WTC11 (cell line): ENCODE results near the gene HMCN1. TPM values are rescaled to one million over a fixed set of nuclear protein-coding genes. Genes with fewer than 3 reads are reported as not detected.

Experiments used
- ATAC-seq: fragments of 200-7000 bp; cut with Tn5 transposase; 2 replicates; pipeline ENCODE4 v1.10.0; 2021; ENCODE audit warnings: mild to moderate bottlenecking, moderate library complexity
- CTCF ChIA-PET: fragments of 300-600 bp; sonication (Branson Sonifier 250); formaldehyde crosslinking; loops from one replicate; lab custom pipeline; 2021; ENCODE audit warnings: antibody characterized with exemption; lab: Charles Lee
- POLR2A ChIA-PET: fragments of 350-600 bp; sonication (Branson Sonifier 250); formaldehyde crosslinking; loops from one replicate; lab custom pipeline; 2021; ENCODE audit warnings: antibody characterized with exemption; lab: Charles Lee
- DNase-seq: peaks from one replicate; pipeline ENCODE4 v3.0.0; 2021; ENCODE audit warnings: low spot score
- H3K27ac Mint-ChIP-seq: 2 replicates; pipeline ENCODE4 v1.8.0; 2021; ENCODE audit warnings: mixed read lengths
- H3K27me3 Mint-ChIP-seq: 2 replicates; pipeline ENCODE4 v1.8.0; 2021; ENCODE audit warnings: low read depth, mild to moderate bottlenecking, moderate library complexity, mixed read lengths
- H3K36me3 Mint-ChIP-seq: 2 replicates; pipeline ENCODE4 v1.8.0; 2021; ENCODE audit warnings: mixed read lengths
- H3K4me1 Mint-ChIP-seq: 2 replicates; pipeline ENCODE4 v1.8.0; 2022; ENCODE audit warnings: mixed read lengths
- H3K4me3 Mint-ChIP-seq: 2 replicates; pipeline ENCODE4 v1.8.0; 2021; ENCODE audit warnings: mild to moderate bottlenecking, moderate library complexity, mixed read lengths
- H3K9me3 Mint-ChIP-seq: 2 replicates; pipeline ENCODE4 v1.8.0; 2021; ENCODE audit warnings: mixed read lengths
- CREM ChIP-seq: sonication (generic); formaldehyde crosslinking; IDR thresholded peaks from 2 replicates; pipeline ENCODE4 v1.8.1; 2022; ENCODE audit warnings: mild to moderate bottlenecking, missing genetic modification reagents, moderate library complexity
- CTCF ChIP-seq: fragments of 200-600 bp; IDR thresholded peaks from 2 replicates; pipeline ENCODE4 v1.8.0; 2022; ENCODE audit warnings: antibody characterized with exemption
- ETV6 ChIP-seq: sonication (generic); formaldehyde crosslinking; IDR thresholded peaks from 2 replicates; pipeline ENCODE4 v1.8.1; 2022; ENCODE audit warnings: mild to moderate bottlenecking, missing genetic modification reagents
- MAX ChIP-seq: sonication (generic); formaldehyde crosslinking; IDR thresholded peaks from 2 replicates; pipeline ENCODE4 v1.8.0; 2022; ENCODE audit warnings: mild to moderate bottlenecking, missing genetic modification reagents
- NR1H2 ChIP-seq: sonication (generic); formaldehyde crosslinking; IDR thresholded peaks from 2 replicates; pipeline ENCODE4 v1.9.0; 2021; ENCODE audit warnings: mild to moderate bottlenecking, moderate library complexity, missing genetic modification reagents
- PREB ChIP-seq: sonication (generic); formaldehyde crosslinking; IDR thresholded peaks from 2 replicates; pipeline ENCODE4 v1.8.1; 2022; ENCODE audit warnings: mild to moderate bottlenecking, missing genetic modification reagents, moderate library complexity, borderline replicate concordance
- PRRX2 ChIP-seq: fragments of 250-450 bp; sonication (Bioruptor Pico); IDR thresholded peaks from 2 replicates; pipeline ENCODE4 v1.8.0; 2021; ENCODE audit warnings: mild to moderate bottlenecking
- RORB ChIP-seq: fragments of 250-450 bp; sonication (Bioruptor Pico); IDR thresholded peaks from 2 replicates; pipeline ENCODE4 v1.9.0; 2021; ENCODE audit warnings: mild to moderate bottlenecking
- SMAD4 ChIP-seq: sonication (generic); formaldehyde crosslinking; IDR thresholded peaks from 2 replicates; pipeline ENCODE4 v1.8.0; 2022; ENCODE audit warnings: mild to moderate bottlenecking, missing genetic modification reagents
- TEAD1 ChIP-seq: sonication (generic); formaldehyde crosslinking; IDR thresholded peaks from 2 replicates; pipeline ENCODE4 v1.8.0; 2022; ENCODE audit warnings: mild to moderate bottlenecking, missing genetic modification reagents
- TP53 ChIP-seq: sonication (generic); formaldehyde crosslinking; IDR thresholded peaks from 2 replicates; pipeline ENCODE4 v1.8.1; 2023; ENCODE audit warnings: mild to moderate bottlenecking, missing genetic modification reagents
- USF1 ChIP-seq: sonication (generic); formaldehyde crosslinking; IDR thresholded peaks from 2 replicates; pipeline ENCODE4 v1.8.0; 2022; ENCODE audit warnings: mild to moderate bottlenecking, missing genetic modification reagents
- USF2 ChIP-seq: sonication (generic); formaldehyde crosslinking; IDR thresholded peaks from 2 replicates; pipeline ENCODE4 v1.8.1; 2023; ENCODE audit warnings: mild to moderate bottlenecking, missing genetic modification reagents, moderate library complexity
- ZBTB21 ChIP-seq: sonication (generic); formaldehyde crosslinking; IDR thresholded peaks from 2 replicates; pipeline ENCODE4 v1.8.1; 2023; ENCODE audit warnings: mild to moderate bottlenecking, missing genetic modification reagents, borderline replicate concordance
- ZNF425 ChIP-seq: fragments of 250-450 bp; sonication (Bioruptor Pico); conservative IDR thresholded peaks from 2 replicates; pipeline ENCODE4 v1.9.0; 2021; ENCODE audit warnings: mild to moderate bottlenecking
- ZNF512 ChIP-seq: sonication (generic); formaldehyde crosslinking; IDR thresholded peaks from 2 replicates; pipeline ENCODE4 v1.8.1; 2022; ENCODE audit warnings: missing genetic modification reagents, borderline replicate concordance
- ZNF532 ChIP-seq: fragments of 250-450 bp; sonication (Bioruptor Pico); IDR thresholded peaks from 2 replicates; pipeline ENCODE4 v1.9.0; 2021; ENCODE audit warnings: mild to moderate bottlenecking, borderline replicate concordance
- ZSCAN18 ChIP-seq: fragments of 250-450 bp; sonication (Bioruptor Pico); IDR thresholded peaks from 2 replicates; pipeline ENCODE4 v2.1.2; 2022; ENCODE audit warnings: mild to moderate bottlenecking, moderate library complexity
- total RNA-seq: library from RNA; stranded (reverse); gene quantifications from 3 replicates; pipeline ENCODE4 v1.2.3, GENCODE V29; 2021

HMCN1 gene
- total RNA-seq, 1 experiment from 2014 or later = 5.6 TPM

- peak; percentile 98 for ATAC-seq
- no peaks in the 10 kb centered on the region for H3K36me3 Mint-ChIP-seq
- H3K27me3 Mint-ChIP-seq = no peaks in the 10 kb centered on the region
- H3K9me3 Mint-ChIP-seq = no peaks in the 10 kb centered on the region
- no peak overlapping the region for H3K27ac Mint-ChIP-seq
- TF ChIP-seq ZSCAN18 (no peak), USF1 (CRISPR knock-in tag) (no peak), TEAD1 (CRISPR knock-in tag) (peak; percentile 57; the same call in 1 of the 2 replicates), CREM (no peak), ZNF532 (peak; percentile 54; the same call in 1 of the 2 replicates), MAX (CRISPR knock-in tag) (peak; percentile 24; the same call in 1 of the 2 replicates), ETV6 (CRISPR knock-in tag) (peak; percentile 54; the same call in 1 of the 2 replicates), ZNF425 (CRISPR knock-in tag) (no peak), NR1H2 (CRISPR knock-in tag) (no peak), CTCF (peak; percentile 58), USF2 (CRISPR knock-in tag) (no peak)
- TF ChIP-seq, all 79 proteins: peak for 5
- DNase-seq = peak; percentile 40
- H3K4me1 Mint-ChIP-seq = peaks cover 12% of the 10 kb centered on the region
- H3K4me3 Mint-ChIP-seq = no peak overlapping the region
- ChIA-PET CTCF (interaction anchor here (0.6 to 1.8 kb wide), 15 partner anchors 9 to 560 kb away, joined by 3 to 50 read pairs (median 4); partner anchors contain the start of gene HMCN1), POLR2A (no interaction called here)
Measured at GRCh38 chr1:186212568-186213224, 478.5 kb downstream of the HMCN1 start.

GRCh38 chr1:186213225-186213607, 479.0 kb downstream of the HMCN1 start:
- CTCF ChIA-PET = interaction anchor here (1.7 to 1.8 kb wide), 2 partner anchors 400 to 493 kb away, joined by 12 to 50 read pairs; no protein-coding TSS in a partner anchor
- no peak overlapping the region for H3K27ac Mint-ChIP-seq
- TF ChIP-seq RORB (no peak), ZBTB21 (CRISPR knock-in tag) (no peak), TP53 (CRISPR knock-in tag) (no peak), ZNF512 (CRISPR knock-in tag) (no peak), PREB (CRISPR knock-in tag) (no peak), SMAD4 (no peak), PRRX2 (no peak)

More at GRCh38 chr1:186213225-186213607, 479.0 kb downstream of the HMCN1 start:
- ATAC-seq (no peak), DNase-seq (no peak)
- no peaks in the 10 kb centered on the region for H3K27me3 Mint-ChIP-seq
- no peak overlapping the region for H3K4me3 Mint-ChIP-seq
- peaks cover 7% of the 10 kb centered on the region for H3K4me1 Mint-ChIP-seq
- H3K36me3 Mint-ChIP-seq = no peaks in the 10 kb centered on the region
- POLR2A ChIA-PET = no interaction called here
- no peaks in the 10 kb centered on the region for H3K9me3 Mint-ChIP-seq
